ENCODE results near the gene ZNF500.

The ZNF500 gene

DNA sequence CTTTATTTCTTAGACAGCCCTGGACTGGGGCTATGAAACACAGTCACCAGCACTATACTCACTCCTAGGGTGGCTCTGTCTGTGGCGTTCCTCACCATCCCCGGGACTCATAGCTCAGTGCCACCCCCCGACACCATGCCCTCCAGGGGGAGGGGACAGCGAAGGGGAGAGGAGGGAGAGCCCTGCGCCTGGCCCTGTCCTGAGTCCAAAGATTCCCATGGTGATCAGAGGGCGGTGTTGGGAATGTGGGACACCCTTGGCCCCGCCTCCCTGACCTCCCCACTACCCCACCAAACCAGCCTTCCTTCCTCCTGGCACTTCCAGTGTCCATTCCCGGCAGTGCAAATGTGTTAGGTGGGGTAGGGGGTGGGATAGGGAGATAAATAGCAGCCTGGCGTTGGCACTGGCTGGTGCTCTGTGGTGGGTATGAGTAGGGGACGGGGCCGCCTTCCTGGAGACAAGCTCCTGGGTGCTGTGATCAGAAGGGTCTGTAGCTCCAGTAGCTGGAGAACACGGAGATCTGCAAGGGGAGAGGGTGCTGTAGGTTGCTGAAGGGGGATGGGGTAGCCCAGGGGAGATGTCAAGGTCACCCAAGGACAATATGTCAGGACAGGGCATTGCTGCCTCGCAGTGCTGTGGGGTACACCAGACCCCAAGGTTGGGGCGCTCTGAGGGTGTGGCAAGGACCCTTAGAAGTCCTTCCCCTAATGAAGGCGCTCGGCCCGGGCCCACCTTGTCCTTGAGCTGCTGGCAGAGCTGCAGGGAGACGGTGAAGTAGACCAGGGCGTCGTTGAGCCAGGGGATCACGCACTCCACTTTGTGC, 30.2 kb upstream of the ZNF500 start:
- TF ChIP-seq SIN3A (IDR thresholded peaks at IDR 0.05; ENCODE audit: borderline replicate concordance, insufficient read depth, low read length) (no peak), TAF1 (IDR thresholded peaks at IDR 0.05; ENCODE audit: borderline replicate concordance, insufficient read depth, low read length) (no peak), FOXP2 (optimal IDR thresholded peaks at IDR 0.05; ENCODE audit: borderline replicate concordance, extremely low read depth, extremely low read length, insufficient read depth) (no peak), POLR2AphosphoS5 (IDR thresholded peaks at IDR 0.05; ENCODE audit: low read depth, low read length) (no peak)
- TF ChIP-seq, protein P1, sequence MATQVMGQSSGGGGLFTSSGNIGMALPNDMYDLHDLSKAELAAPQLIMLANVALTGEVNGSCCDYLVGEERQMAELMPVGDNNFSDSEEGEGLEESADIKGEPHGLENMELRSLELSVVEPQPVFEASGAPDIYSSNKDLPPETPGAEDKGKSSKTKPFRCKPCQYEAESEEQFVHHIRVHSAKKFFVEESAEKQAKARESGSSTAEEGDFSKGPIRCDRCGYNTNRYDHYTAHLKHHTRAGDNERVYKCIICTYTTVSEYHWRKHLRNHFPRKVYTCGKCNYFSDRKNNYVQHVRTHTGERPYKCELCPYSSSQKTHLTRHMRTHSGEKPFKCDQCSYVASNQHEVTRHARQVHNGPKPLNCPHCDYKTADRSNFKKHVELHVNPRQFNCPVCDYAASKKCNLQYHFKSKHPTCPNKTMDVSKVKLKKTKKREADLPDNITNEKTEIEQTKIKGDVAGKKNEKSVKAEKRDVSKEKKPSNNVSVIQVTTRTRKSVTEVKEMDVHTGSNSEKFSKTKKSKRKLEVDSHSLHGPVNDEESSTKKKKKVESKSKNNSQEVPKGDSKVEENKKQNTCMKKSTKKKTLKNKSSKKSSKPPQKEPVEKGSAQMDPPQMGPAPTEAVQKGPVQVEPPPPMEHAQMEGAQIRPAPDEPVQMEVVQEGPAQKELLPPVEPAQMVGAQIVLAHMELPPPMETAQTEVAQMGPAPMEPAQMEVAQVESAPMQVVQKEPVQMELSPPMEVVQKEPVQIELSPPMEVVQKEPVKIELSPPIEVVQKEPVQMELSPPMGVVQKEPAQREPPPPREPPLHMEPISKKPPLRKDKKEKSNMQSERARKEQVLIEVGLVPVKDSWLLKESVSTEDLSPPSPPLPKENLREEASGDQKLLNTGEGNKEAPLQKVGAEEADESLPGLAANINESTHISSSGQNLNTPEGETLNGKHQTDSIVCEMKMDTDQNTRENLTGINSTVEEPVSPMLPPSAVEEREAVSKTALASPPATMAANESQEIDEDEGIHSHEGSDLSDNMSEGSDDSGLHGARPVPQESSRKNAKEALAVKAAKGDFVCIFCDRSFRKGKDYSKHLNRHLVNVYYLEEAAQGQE (IDR thresholded peaks at IDR 0.05; ENCODE audit: insufficient read depth in 1 of 2, low read depth in 2 of 2, low read length in 2 of 2) = no peak

DNA sequence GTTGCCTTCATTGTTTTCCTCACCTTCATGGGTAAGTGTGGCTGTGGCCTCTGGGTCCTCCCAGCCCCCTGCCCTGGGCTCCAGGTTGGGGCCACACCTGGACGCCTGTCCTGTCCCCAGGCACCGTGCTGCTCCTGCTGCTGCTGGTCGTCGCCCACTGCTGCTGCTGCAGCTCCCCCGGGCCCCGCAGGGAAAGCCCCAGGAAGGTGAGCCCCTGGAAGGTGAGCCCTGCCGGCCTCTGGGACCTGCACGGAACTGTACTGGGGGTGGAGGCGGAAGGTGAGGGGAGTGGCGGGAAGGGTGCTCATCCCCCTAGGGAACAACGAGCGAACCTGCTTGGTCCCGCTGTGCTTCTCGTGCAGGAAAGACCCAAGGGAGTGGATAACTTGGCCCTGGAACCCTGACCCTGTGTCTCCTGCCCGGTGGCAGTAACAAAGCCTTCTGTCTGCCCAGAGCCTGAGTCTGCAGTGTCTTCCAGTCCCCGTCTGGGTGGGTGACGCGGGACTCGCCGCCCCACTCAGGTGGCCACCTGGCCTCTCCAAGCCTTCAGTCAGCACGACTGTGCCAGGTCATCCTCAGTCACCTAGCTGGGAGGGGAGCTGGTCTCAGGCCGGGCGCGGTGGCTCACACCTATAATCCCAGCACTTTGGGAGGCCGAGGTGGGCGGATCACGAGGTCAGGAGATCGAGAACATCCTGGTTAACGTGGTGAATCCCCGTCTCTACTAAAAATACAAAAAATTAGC, 29.0 kb upstream of the ZNF500 start:
- TF ChIP-seq POLR2AphosphoS5 (IDR thresholded peaks at IDR 0.05; ENCODE audit: low read depth, low read length) = no peak
- TF ChIP-seq SIN3A (IDR thresholded peaks at IDR 0.05; ENCODE audit: borderline replicate concordance, insufficient read depth, low read length) = no peak
- no peak for TF ChIP-seq FOXP2 (optimal IDR thresholded peaks at IDR 0.05; ENCODE audit: borderline replicate concordance, extremely low read depth, extremely low read length, insufficient read depth)
- TF ChIP-seq, protein P1 (IDR thresholded peaks at IDR 0.05; ENCODE audit: insufficient read depth in 1 of 2, low read depth in 2 of 2, low read length in 2 of 2) = no peak
- TF ChIP-seq TAF1 (IDR thresholded peaks at IDR 0.05; ENCODE audit: borderline replicate concordance, insufficient read depth, low read length) = no peak

DNA sequence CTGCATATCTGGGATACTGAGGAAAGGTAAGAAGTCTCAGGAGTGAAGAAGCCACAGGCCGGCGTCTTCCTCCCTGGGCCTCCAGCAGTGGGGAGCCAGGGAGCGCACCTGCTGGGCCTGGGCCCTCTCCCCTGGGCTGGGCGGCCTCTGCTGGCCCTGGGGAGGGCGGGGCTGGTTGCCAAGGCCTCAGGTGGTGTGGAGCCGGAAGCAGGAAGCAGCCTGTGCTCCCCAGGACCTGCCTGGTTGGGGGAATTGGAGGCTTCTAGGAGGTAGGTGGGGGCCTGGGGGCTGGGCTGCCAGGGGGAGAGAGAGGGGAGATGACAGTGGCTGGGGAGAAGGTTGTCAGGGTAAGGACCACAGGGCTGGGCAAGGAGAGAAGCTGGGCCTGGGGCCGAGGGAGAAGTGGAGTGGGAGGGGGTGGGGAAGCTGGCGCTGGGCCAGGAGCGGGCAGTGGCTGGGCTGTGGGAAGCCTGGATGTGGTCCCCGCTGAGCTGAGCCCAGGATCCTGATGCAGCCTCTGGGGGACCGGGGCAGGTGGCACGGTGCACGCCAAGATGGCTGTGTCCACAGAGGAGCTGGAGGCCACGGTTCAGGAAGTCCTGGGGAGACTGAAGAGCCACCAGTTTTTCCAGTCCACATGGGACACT, 28.3 kb upstream of the ZNF500 start, which contains the start of gene SMIM22:
TSS of gene SMIM22 (plus strand) at position 189 of the 647 bp plus-strand sequence. CDS start at position 555, 366 bp downstream.
- TF ChIP-seq, protein P1 (IDR thresholded peaks at IDR 0.05; ENCODE audit: insufficient read depth in 1 of 2, low read depth in 2 of 2, low read length in 2 of 2) = no peak
- TF ChIP-seq FOXP2 (optimal IDR thresholded peaks at IDR 0.05; ENCODE audit: borderline replicate concordance, extremely low read depth, extremely low read length, insufficient read depth) (no peak), SIN3A (IDR thresholded peaks at IDR 0.05; ENCODE audit: borderline replicate concordance, insufficient read depth, low read length) (no peak), POLR2AphosphoS5 (IDR thresholded peaks at IDR 0.05; ENCODE audit: low read depth, low read length) (no peak), TAF1 (IDR thresholded peaks at IDR 0.05; ENCODE audit: borderline replicate concordance, insufficient read depth, low read length) (no peak)

DNA sequence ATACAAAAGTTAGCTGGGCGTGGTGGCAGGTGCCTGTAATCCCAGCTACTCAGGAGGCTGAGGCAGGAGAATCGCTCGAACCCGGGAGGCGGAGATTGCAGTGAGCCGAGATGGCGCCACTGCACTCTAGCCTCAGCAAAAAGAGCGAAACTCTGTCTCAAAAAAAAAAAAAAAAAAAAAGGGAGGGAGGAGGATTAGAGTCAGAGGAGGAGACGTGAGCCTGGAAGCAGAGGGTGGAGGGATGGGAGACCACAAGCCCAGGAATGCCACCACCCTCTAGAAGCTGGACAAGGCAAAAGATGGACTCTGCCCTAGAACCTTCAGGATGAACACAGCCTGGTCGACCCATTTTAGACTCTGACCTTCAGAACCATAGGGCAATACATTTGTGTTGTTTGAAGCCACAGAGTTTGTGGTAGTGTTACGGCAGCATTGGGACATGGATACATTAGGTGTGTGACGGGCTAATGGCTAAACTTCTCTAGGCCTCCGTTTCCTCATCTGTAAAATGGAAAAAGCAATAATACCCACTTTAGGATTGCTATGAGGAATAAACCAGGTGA, 26.1 kb upstream of the ZNF500 start:
- TF ChIP-seq SIN3A (IDR thresholded peaks at IDR 0.05; ENCODE audit: borderline replicate concordance, insufficient read depth, low read length) = no peak
- no peak for TF ChIP-seq FOXP2 (optimal IDR thresholded peaks at IDR 0.05; ENCODE audit: borderline replicate concordance, extremely low read depth, extremely low read length, insufficient read depth)
- TF ChIP-seq TAF1 (IDR thresholded peaks at IDR 0.05; ENCODE audit: borderline replicate concordance, insufficient read depth, low read length) = no peak

DNA sequence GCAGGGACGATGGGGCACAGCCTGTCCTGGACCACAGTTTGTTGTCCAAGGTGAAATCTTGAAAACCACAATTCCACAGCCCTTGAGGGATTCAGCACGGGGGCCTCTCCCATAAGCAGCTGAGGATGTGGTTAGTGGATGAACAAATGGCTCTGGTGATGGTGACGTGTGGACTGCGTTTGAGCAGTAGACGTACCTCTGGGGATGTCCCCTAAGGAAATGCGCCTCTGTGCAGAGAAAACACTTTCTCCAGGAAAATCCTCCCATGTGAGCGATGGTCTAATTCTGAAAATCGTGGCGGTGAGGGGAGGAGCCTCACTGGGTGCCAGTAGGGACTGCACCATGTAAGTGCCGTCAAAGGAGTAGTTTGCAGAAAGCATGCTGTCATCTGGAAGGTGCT, 23.9 kb upstream of the ZNF500 start:
- TF ChIP-seq TAF1 (IDR thresholded peaks at IDR 0.05; ENCODE audit: borderline replicate concordance, insufficient read depth, low read length) (no peak), POLR2AphosphoS5 (IDR thresholded peaks at IDR 0.05; ENCODE audit: low read depth, low read length) (no peak)
